Osteocyte (in vitro differentiated cells): ENCODE results near the gene COPG1. TPM values are rescaled to one million over a fixed set of nuclear protein-coding genes. Genes with fewer than 3 reads are reported as not detected.

Experiments used
- DNase-seq: peaks from one replicate; pipeline ENCODE4 v3.0.0; 2021; ENCODE audit warnings: mixed read lengths; ENCODE audit not compliant: unreplicated experiment; ENCODE audit errors: extremely low spot score
- H3K27ac Mint-ChIP-seq: one replicate; pipeline ENCODE4 v1.8.0; 2021; ENCODE audit warnings: mild to moderate bottlenecking, mixed read lengths; ENCODE audit not compliant: unreplicated experiment
- H3K27me3 Mint-ChIP-seq: one replicate; pipeline ENCODE4 v1.8.0; 2021; ENCODE audit warnings: mixed read lengths; ENCODE audit not compliant: unreplicated experiment
- H3K36me3 Mint-ChIP-seq: one replicate; pipeline ENCODE4 v1.8.0; 2021; ENCODE audit warnings: mixed read lengths; ENCODE audit not compliant: unreplicated experiment
- H3K4me1 Mint-ChIP-seq: one replicate; pipeline ENCODE4 v1.8.0; 2021; ENCODE audit warnings: mixed read lengths; ENCODE audit not compliant: unreplicated experiment
- H3K4me3 Mint-ChIP-seq: one replicate; pipeline ENCODE4 v1.8.0; 2021; ENCODE audit warnings: mild to moderate bottlenecking, moderate library complexity, mixed read lengths; ENCODE audit not compliant: unreplicated experiment
- H3K9me3 Mint-ChIP-seq: one replicate; pipeline ENCODE4 v1.8.0; 2021; ENCODE audit warnings: mixed read lengths; ENCODE audit not compliant: unreplicated experiment
- CTCF ChIP-seq: fragments of 200-600 bp; sonication (generic); IDR thresholded peaks from 2 replicates; pipeline ENCODE4 v1.5.0; 2021; ENCODE audit warnings: antibody characterized with exemption, mild to moderate bottlenecking, moderate library complexity
- microRNA-seq: library from miRNA; unstranded; fragments of <30 nt; microRNA quantifications from one replicate; pipeline ENCODE4 v1.1.0, GENCODE V29; 2020; ENCODE audit not compliant: unreplicated experiment
- total RNA-seq: library from RNA; stranded (reverse); gene quantifications from 2 replicates; pipeline ENCODE4 v1.2.1, GENCODE V29; 2021

Gene COPG1
- total RNA-seq, 1 donor from 2014 or later: 249 TPM

- no peaks in the 10 kb centered on the region for H3K27me3 Mint-ChIP-seq
- H3K9me3 Mint-ChIP-seq: no peaks in the 10 kb centered on the region
- H3K36me3 Mint-ChIP-seq: no peaks in the 10 kb centered on the region
- no peak for TF ChIP-seq CTCF
- H3K4me3 Mint-ChIP-seq: no peak overlapping the region
- no peak for DNase-seq
- H3K4me1 Mint-ChIP-seq: no peaks in the 10 kb centered on the region
- no peak overlapping the region for H3K27ac Mint-ChIP-seq
Observed at GRCh38 chr3:129326595-129326994, 77.2 kb downstream of the COPG1 start.

Small RNA genes lying within 50 kb of the gene (microRNA-seq; reads per million reads assigned to microRNA genes)
- gene MIR6826: not detected

Other genes starting within 250 kb of the COPG1 start
- 0.13 TPM in 1 of 2 replicates, not detected in the other for gene EFCC1, start 248.3 kb upstream of the COPG1 start, total RNA-seq
- not detected in 2 replicates for gene GP9, start 188.8 kb upstream of the COPG1 start, total RNA-seq
- 16.7 and 23.2 TPM in 2 replicates for gene RAB43, start 127.8 kb upstream of the COPG1 start, total RNA-seq
- 42.2 and 42.6 TPM in 2 replicates for gene ISY1, start 88.5 kb upstream of the COPG1 start, total RNA-seq
- gene CNBP, start 65.7 kb upstream of the COPG1 start, total RNA-seq: 199 and 203 TPM in 2 replicates
- gene HMCES, start 29.3 kb downstream of the COPG1 start, total RNA-seq: 24.7 and 25.8 TPM in 2 replicates
- gene EFCAB12, start 179.0 kb downstream of the COPG1 start, total RNA-seq: 0.08 and 0.30 TPM in 2 replicates
- gene MBD4, start 190.3 kb downstream of the COPG1 start, total RNA-seq: 23.1 and 24.2 TPM in 2 replicates
- 23.2 and 25.9 TPM in 2 replicates for gene IFT122, start 190.6 kb downstream of the COPG1 start, total RNA-seq